HTR-8/SVneo (cell line): ENCODE data around the gene WWC2.
"Not testable (repeated sequence)": the region's sequence is repeated elsewhere in the genome, so short reads cannot be mapped to it uniquely, and the experiment has no call there.

ENCODE experiments used
- DNase-seq: peaks from one replicate; pipeline ENCODE4 v3.0.0; 2011; ENCODE audit warnings: low spot score, mixed read lengths; ENCODE audit not compliant: insufficient read length
- FAIRE-seq: peaks from 2 replicates; lab custom pipeline; 2011; peaks lifted over from hg19 to GRCh38; lab: Jason Lieb, UNC

Gene WWC2

GRCh38 chr4:183139058-183139750, 40.1 kb downstream of the WWC2 start:
- FAIRE-seq (no peak), DNase-seq (no peak)

DNA sequence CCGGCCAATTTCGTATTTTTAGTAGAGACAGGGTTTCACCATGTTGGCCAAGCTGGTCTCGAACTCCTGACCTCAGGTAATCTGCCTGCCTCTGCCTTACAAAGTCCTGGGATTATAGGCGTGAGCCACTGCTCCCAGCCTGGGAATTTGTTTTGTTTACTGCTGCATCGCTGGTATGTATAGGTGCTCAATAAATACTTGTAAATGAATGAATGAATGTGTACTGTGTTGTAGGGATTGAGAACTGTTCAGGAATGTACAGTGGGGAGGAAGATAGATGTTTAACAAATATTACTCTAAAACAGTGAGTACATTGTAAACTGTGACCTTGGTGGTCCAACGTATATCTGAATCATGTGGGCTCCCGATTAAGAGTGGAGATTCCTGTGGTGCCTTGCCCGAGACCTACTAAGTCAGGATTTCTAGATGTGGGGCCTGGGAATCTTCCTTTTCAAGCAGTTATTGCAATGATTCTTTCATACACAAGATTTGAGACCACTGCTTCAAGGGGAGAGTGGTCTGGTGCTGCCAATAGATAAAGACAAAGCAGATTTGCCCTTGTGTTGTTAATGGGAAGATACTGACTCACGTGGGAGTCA, 41.0 kb downstream of the WWC2 start:
- no peak for FAIRE-seq
- no peak for DNase-seq

GRCh38 chr4:183140911-183141320, 41.9 kb downstream of the WWC2 start:
- no peak for DNase-seq
- no peak for FAIRE-seq

- DNase-seq (no peak), FAIRE-seq (no peak)
Measured at GRCh38 chr4:183141997-183142396, 42.9 kb downstream of the WWC2 start.

DNA sequence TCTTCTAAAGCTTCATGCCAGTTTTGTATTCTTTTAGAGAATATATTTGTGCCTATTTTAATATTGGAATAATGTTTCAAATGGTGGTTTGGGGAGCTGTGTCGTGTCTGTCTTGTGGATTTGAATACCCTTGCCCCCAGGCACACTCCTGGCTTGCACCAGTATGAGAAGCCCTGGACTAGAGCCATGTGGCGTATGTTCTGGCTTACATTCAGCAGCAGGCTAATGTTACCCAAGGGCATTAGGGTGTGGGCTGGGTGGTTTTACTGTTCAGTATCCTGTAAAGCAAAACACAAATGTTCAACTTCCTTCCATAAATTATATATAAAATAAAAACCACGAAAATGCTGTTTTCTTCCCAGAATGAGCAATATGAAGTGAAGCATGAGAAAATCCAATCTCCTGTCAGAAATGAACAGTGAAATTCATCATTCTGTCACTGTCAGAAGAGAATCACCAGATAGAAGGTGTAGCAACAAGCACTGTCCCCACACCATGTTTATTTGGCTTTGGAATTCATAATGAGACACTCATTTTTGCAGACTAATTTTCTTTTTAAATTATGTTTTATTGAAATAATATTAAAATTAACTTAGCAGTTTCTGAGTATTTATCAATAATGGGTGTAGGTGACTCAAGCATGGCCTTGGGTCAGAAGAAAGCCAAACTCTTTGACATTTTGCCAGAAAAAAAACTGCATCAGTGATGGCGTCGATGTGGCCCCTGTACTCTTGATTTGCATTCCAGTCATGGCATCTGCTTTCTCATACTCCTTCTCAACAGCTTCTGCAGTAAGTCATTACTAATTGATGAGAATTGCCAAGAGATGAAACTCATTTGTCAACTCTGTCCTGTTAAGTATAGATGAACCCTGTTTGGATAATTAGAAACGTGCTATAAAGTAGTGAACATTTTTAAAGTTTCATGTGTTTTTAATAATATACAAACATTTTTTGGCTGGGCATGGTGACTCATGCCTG, 43.8 kb downstream of the WWC2 start:
- DNase-seq (peak; percentile 67), FAIRE-seq (peak; percentile 73)

DNA sequence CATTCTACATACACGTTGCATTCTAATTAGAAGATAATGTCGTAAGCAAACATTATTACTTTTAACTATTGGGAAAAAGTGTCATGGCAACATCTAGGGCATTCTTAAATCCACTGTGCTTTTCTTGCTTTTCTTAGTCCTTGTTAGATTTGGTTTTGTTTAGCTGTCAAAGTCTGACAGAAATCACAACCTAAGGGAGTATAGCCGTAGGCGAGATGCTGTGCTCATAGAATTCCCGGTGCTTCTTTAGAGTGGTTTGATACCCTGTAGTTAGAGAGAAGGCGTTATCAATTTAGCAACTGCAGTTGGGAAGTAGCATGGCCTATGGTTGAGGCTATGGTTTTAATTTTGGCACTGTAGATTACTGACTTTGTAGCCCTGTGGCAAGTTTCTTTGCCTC, 45.7 kb downstream of the WWC2 start:
- DNase-seq (no peak), FAIRE-seq (no peak)

- DNase-seq (no peak), FAIRE-seq (no peak)
Measured at GRCh38 chr4:183145773-183146172, 46.7 kb downstream of the WWC2 start.

GRCh38 chr4:183146478-183146877, 47.4 kb downstream of the WWC2 start:
- DNase-seq (no peak), FAIRE-seq (peak; percentile 54)

DNA sequence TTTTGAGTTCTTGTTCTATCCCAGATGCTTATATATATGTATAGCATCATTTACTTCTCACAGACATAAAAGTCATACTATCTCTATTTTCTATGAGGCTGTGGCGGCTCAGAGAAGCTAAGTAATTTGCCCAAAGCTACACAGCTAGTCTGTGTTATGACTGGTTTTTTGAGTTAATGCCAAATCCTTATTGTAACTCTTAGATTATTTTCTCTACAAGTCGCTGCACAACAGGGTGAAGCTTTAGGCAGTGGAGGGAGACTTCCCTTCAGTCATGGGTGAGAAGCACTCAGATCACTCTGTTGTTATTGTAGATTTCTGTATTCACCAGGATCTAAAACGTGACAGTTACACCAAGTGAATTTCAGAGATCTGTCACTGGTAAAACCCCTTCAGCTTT, 48.1 kb downstream of the WWC2 start:
- no peak for DNase-seq
- no peak for FAIRE-seq

- DNase-seq (no peak), FAIRE-seq (no peak)
Measured at GRCh38 chr4:183147983-183148382, 48.9 kb downstream of the WWC2 start.

GRCh38 chr4:183149616-183150539, 50.8 kb downstream of the WWC2 start:
- FAIRE-seq (no peak), DNase-seq (no peak)

DNA sequence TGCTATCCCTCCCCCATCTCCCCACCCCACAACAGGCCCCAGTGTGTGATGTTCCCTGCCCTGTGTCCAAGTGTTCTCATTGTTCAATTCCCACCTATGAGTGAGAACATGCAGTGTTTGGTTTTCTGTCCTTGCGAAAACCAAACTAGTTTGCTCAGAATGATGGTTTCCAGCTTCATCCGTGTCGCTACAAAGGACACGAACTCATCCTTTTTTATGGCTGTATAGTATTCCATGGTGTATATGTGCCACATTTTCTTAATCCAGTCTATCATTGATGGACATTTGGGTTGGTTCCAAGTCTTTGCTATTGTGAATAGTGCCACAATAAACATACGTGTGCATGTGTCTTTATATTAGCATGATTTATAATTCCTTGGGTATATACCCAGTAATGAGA, 51.6 kb downstream of the WWC2 start:
- not testable (repeated sequence) for DNase-seq, FAIRE-seq

- DNase-seq, FAIRE-seq: not testable (repeated sequence)
Measured at GRCh38 chr4:183152232-183152631, 53.2 kb downstream of the WWC2 start.

DNA sequence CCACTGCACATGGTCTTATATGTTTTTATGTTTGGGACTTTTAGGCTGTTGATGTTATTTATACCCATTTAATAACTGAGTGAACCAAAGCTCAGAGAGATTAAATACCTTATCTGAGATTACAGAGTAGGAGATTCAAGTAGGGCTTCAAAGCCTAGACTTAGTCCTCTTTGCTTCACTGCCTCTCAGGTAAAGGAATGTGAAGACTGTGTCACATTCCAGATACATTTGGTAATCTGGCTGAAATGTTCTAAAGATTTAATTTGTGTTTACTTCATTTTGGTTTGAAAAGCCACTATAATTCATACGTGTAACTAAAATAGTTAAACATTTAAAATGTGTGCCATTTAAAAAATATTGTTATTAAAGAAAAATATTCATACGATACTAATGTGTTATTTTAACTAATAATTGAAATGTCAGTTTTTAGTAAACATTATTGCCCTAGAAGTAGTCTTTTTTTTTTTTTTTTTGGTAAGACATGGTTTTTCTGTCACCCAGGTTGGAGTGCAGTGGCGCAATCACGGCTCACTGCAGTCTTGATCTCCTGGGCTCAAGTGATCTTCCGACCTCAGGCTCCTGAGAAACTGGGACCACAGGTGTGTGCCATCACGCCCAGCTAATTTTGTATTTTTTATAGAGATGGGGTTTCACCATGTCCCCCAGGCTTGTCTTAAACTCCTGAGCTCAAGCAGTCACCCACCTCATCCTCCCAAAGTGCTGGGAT, 54.3 kb downstream of the WWC2 start:
- DNase-seq, result no peak
- FAIRE-seq, result no peak

DNA sequence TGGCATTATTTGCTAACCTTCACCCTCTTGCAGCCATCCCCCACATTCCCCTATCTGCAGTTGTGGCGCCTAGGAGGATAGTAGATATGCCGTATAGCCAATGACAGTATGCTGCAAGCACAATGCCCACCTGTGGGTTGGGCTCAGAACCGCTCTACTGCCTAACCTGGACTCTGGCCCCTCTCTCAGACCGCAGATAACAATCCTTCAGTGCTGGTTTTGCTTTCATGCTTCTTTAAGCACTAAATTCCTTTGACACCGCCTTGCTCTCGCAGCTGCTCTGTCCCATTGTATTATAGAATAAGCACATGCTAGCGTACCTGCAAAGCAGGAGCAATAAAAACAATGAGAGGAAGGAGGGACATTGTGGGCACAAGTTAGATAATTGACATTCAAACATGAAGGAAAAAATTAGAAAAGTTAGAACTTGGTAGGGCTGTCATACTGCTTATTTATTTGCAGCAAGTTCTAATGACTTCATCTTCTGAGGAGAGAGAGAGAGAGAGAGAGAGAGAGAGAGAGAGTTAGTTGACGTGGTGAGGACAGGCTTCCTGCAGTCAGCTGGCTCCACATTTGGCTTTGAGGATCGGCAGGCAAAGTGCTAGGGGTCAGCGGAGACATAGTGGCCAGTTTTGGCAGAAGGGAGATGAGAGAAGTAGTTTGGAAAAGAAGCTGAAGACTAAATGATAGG, 55.8 kb downstream of the WWC2 start:
- FAIRE-seq (no peak), DNase-seq (no peak)

GRCh38 chr4:183155450-183156184, 56.6 kb downstream of the WWC2 start:
- DNase-seq, result no peak
- FAIRE-seq, result no peak

GRCh38 chr4:183157215-183157614, 58.2 kb downstream of the WWC2 start:
- DNase-seq (no peak), FAIRE-seq (no peak)

DNA sequence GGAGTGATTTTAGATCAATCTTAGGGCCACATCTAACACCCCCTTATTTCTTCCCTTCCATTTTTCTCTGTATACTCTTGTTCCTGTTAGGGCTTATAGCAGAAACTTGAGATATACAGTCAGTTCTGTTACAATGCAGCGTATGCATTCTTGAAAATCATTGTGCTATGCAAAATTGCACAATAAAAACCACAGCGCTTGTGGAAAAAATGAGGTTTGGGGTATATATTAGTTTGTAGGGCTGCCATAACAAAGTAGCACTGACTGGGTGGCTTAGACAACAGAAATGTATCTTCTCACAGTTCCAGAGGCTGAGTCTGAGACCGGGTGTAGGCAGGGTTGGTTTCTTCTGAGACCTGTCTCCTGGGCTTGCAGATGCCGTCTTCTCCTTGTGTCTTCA, 59.0 kb downstream of the WWC2 start:
- no peak for FAIRE-seq
- DNase-seq, result no peak
